ENCODE measurements around the gene FAM53A. TPM values are rescaled to one million over a fixed set of nuclear protein-coding genes. Genes with fewer than 3 reads are reported as not detected.

Gene FAM53A
- total and polyA plus RNA-seq, 2 of the 4 experiments (the other 2 are of a cell fraction), result 2.0 to 3.1 TPM

- dilution Hi-C loops (cut with HindIII; ENCODE audit: low sequenced_read_pairs, unreplicated experiment) (no loop called here), intact Hi-C loops (cut with micrococcal nuclease) (no loop called here), in situ Hi-C loops (cut with MboI; ENCODE audit: low sequenced_read_pairs) (no loop called here)
- Histone ChIP-seq H3K4me1 (ENCODE audit: control insufficient read depth, insufficient read depth, low read length) (no peaks in the 10 kb centered on the region), H3K9ac (ENCODE audit: low read depth, low read length) (no peak overlapping the region), H3K36me3 (ENCODE audit: control insufficient read depth, insufficient read depth, low read length) (no peaks in the 10 kb centered on the region), H2AK5ac (ENCODE audit: low read depth, low read length) (no peak overlapping the region), H4K20me1 (ENCODE audit: insufficient read depth, low read length) (no peaks in the 10 kb centered on the region; the same call in none of the 2 replicates), H2BK120ac (ENCODE audit: low read depth, low read length) (no peak overlapping the region), H3K4ac (ENCODE audit: low read depth, low read length) (no peak overlapping the region), H3K18ac (ENCODE audit: low read depth, low read length) (no peak overlapping the region), H2BK5ac (ENCODE audit: low read depth, low read length, poor library complexity, severe bottlenecking) (no peak overlapping the region), H3K4me2 (ENCODE audit: low read depth, low read length) (no peak overlapping the region), H3K9me1 (ENCODE audit: insufficient read depth, low read length) (no peaks in the 10 kb centered on the region; the same call in 1 of the 2 replicates), H3K27me3 (ENCODE audit: control insufficient read depth, insufficient read depth, low read length) (peaks cover 3% of the 10 kb centered on the region; the same call in 1 of the 2 replicates), H2AK9ac (replicated peaks; ENCODE audit: low read depth, low read length, poor library complexity) (no peak overlapping the region), H3K4me3 (ENCODE audit: insufficient read depth, low read depth, low read length) (no peak overlapping the region), H3K79me1 (ENCODE audit: low read depth in 1 of 2, low read length in 2 of 2) (no peaks in the 10 kb centered on the region), H2AFZ (replicated peaks; ENCODE audit: low read length, poor library complexity) (no peak overlapping the region), H4K5ac (ENCODE audit: low read depth, low read length) (no peak overlapping the region), H3K14ac (replicated peaks; ENCODE audit: low read depth, low read length) (no peak overlapping the region), H4K8ac (ENCODE audit: low read depth in 2 of 2, low read length in 2 of 2) (no peak overlapping the region), H3K9me3 (ENCODE audit: control insufficient read depth, insufficient read depth, low read length) (no peaks in the 10 kb centered on the region), H3K56ac (ENCODE audit: extremely low read depth, insufficient read depth, low read length) (no peak overlapping the region), H3K23ac (ENCODE audit: low read depth, low read length) (no peak overlapping the region), H4K91ac (ENCODE audit: insufficient read depth, low read depth, low read length) (no peak overlapping the region), H3K27ac (ENCODE audit: insufficient read depth, low read length) (no peak overlapping the region), H2BK15ac (ENCODE audit: low read depth, low read length) (no peak overlapping the region), H2BK20ac (ENCODE audit: low read depth, low read length) (no peak overlapping the region)
- POLR2A ChIA-PET (ENCODE audit: unreplicated experiment), result interaction anchor here (0.6 kb wide), 1 partner anchor 30 kb away, joined by 3 read pairs; no protein-coding TSS in a partner anchor
- 82% methylated on average over 9 of the region's 27 CpGs; no CpG with 5 or more reads in 1 of the 2 experiments for WGBS, 2 experiments (ENCODE audit: extremely low coverage in 2 of 2, insufficient read length in 1 of 2)
- ATAC-seq (ENCODE audit: low read depth), result no peak
- no peak for DNase-seq
- BruUV-seq (replicated peaks), result no TSS peak
- CTCF ChIA-PET, result no interaction called here
- TF ChIP-seq NFE2L2 (IDR thresholded peaks at IDR 0.05; ENCODE audit: low read depth, low read length) (no peak), BHLHE40 (IDR thresholded peaks at IDR 0.05; ENCODE audit: low read depth, low read length) (no peak), MXI1 (IDR thresholded peaks at IDR 0.05; ENCODE audit: borderline replicate concordance, low read depth, low read length) (no peak), MAZ (IDR thresholded peaks at IDR 0.05; ENCODE audit: borderline replicate concordance, low read depth, low read length) (no peak), FOS (IDR thresholded peaks at IDR 0.05; ENCODE audit: low read depth, low read length) (no peak), ELK1 (IDR thresholded peaks at IDR 0.05; ENCODE audit: borderline replicate concordance, low read depth, low read length) (no peak), RCOR1 (IDR thresholded peaks at IDR 0.05; ENCODE audit: insufficient replicate concordance, low read length) (no peak), CTCF (conservative IDR thresholded peaks at IDR 0.05; ENCODE audit: low read depth, low read length) (no peak), CHD1 (IDR thresholded peaks at IDR 0.05; ENCODE audit: low read depth, low read length) (no peak), USF2 (IDR thresholded peaks at IDR 0.05; ENCODE audit: low read depth, low read length) (no peak), POLR2A (IDR thresholded peaks at IDR 0.05; ENCODE audit: low read depth, low read length) (no peak), SMC3 (IDR thresholded peaks at IDR 0.05; ENCODE audit: low read depth, low read length) (no peak), CEBPB (IDR thresholded peaks at IDR 0.05; ENCODE audit: low read depth, low read length) (no peak), MAFK (IDR thresholded peaks at IDR 0.05; ENCODE audit: low read depth, low read length) (no peak), RAD21 (IDR thresholded peaks at IDR 0.05; ENCODE audit: low read length) (no peak)
Observed at GRCh38 chr4:1609901-1610790, 74.0 kb downstream of the FAM53A start.
